H1 (cell line): ENCODE results near the gene UNC5B. TPM values are rescaled to one million over a fixed set of nuclear protein-coding genes. Genes with fewer than 3 reads are reported as not detected.
A peak's percentile ranks its signal among the peaks of the same experiment; 100 is the strongest.

ENCODE experiments used
- CTCF ChIA-PET: fragments of 300-600 bp; sonication (Branson Sonifier 250); formaldehyde crosslinking; loops from one replicate; lab custom pipeline; 2021; ENCODE audit not compliant: partially characterized antibody; lab: Charles Lee
- POLR2A ChIA-PET: fragments of 300-600 bp; sonication (Branson Sonifier 250); formaldehyde crosslinking; loops from one replicate; lab custom pipeline; 2021; ENCODE audit warnings: inconsistent platforms; ENCODE audit not compliant: partially characterized antibody; lab: Charles Lee
- DNase-seq, 2 experiments: peaks; one replicate each; pipeline versions ENCODE4 v3.0.0 to v3.0.0-alpha.2; 2010 to 2022; ENCODE audit warnings: low spot score in 2 of 2, low read depth in 1 of 2, mixed read lengths in 1 of 2
- FAIRE-seq: peaks from 2 replicates; lab custom pipeline; 2011; peaks lifted over from hg19 to GRCh38; lab: Jason Lieb, UNC
- H2AFZ ChIP-seq: 2 replicates; pipeline ENCODE4 v1.8.1; 2012; ENCODE audit warnings: low read length, inconsistent platforms
- H2AK5ac ChIP-seq: 2 replicates; pipeline ENCODE4 v1.6.1; 2013; ENCODE audit warnings: low read depth, low read length
- H2BK120ac ChIP-seq: replicated peaks from 2 replicates; pipeline ENCODE3; 2013; ENCODE audit warnings: low read depth, low read length, inconsistent platforms
- H2BK12ac ChIP-seq: 2 replicates; pipeline ENCODE4 v1.6.1; 2013; ENCODE audit warnings: low read depth, low read length
- H2BK15ac ChIP-seq: 2 replicates; pipeline ENCODE4 v1.6.1; 2013; ENCODE audit warnings: low read length
- H2BK20ac ChIP-seq: 2 replicates; pipeline ENCODE4 v1.6.1; 2013; ENCODE audit warnings: low read length
- H2BK5ac ChIP-seq: 2 replicates; pipeline ENCODE4 v1.6.1; 2013; ENCODE audit warnings: low read depth, low read length
- H3K14ac ChIP-seq: 2 replicates; pipeline ENCODE4 v1.6.1; 2013; ENCODE audit warnings: inconsistent platforms; ENCODE audit not compliant: insufficient read length
- H3K18ac ChIP-seq: 2 replicates; pipeline ENCODE4 v1.6.1; 2013; ENCODE audit warnings: low read length; ENCODE audit errors: extremely low read depth
- H3K23ac ChIP-seq: 2 replicates; pipeline ENCODE4 v1.6.1; 2013; ENCODE audit warnings: inconsistent platforms; ENCODE audit not compliant: insufficient read length
- H3K23me2 ChIP-seq: 2 replicates; pipeline ENCODE4 v1.6.1; 2013; ENCODE audit warnings: low read depth, low read length
- H3K27ac ChIP-seq: 2 replicates; pipeline ENCODE4 v1.6.1; 2011; ENCODE audit warnings: low read depth, low read length, inconsistent platforms
- H3K27me3 ChIP-seq, 4 experiments: replicated peaks in 1 of 4; 1 replicate in 1 of 4; 2 replicates in 3 of 4; pipeline versions ENCODE4 v1.6.1 to v1.8.1; 2011 to 2013; ENCODE audit warnings: low read length in 3 of 4, mild to moderate bottlenecking in 3 of 4, inconsistent platforms in 2 of 4, mixed read lengths in 2 of 4, moderate library complexity in 1 of 4; ENCODE audit not compliant: control insufficient read depth in 3 of 4, insufficient read depth in 3 of 4; ENCODE audit errors: extremely low read depth in 1 of 4
- H3K36me3 ChIP-seq, 4 experiments: 2 replicates each; pipeline versions ENCODE4 v1.6.1 to v1.8.1; 2011 to 2013; ENCODE audit warnings: mild to moderate bottlenecking in 4 of 4, low read length in 3 of 4, moderate library complexity in 2 of 4, control low read depth in 1 of 4, inconsistent platforms in 1 of 4; ENCODE audit not compliant: insufficient read depth in 4 of 4, control insufficient read depth in 2 of 4
- H3K4ac ChIP-seq: replicated peaks from 2 replicates; pipeline ENCODE3; 2013; ENCODE audit warnings: low read length, low read depth, mixed read lengths, inconsistent platforms; ENCODE audit not compliant: insufficient read length
- H3K4me1 ChIP-seq, 4 experiments: replicated peaks in 1 of 4; 1 replicate in 1 of 4; 2 replicates in 3 of 4; pipeline versions ENCODE4 v1.6.1 to v1.8.1; 2011 to 2013; ENCODE audit warnings: low read length in 3 of 4, inconsistent platforms in 2 of 4, mixed read lengths in 1 of 4; ENCODE audit not compliant: insufficient read depth in 4 of 4, control insufficient read depth in 3 of 4
- H3K4me2 ChIP-seq, 2 experiments: 2 replicates each; pipeline versions ENCODE4 v1.6.1 to v1.8.1; 2011 to 2013; ENCODE audit warnings: low read depth in 2 of 2, low read length in 2 of 2, control low read depth in 1 of 2, inconsistent platforms in 1 of 2, mild to moderate bottlenecking in 1 of 2; ENCODE audit not compliant: insufficient read depth in 1 of 2
- H3K4me3 ChIP-seq, 4 experiments: fragments of 200-600, 300-600 bp in 1 of 4; sonication (generic), shearing (Covaris generic), sonication (Bioruptor Twin) in 1 of 4; 2 replicates each; pipeline versions ENCODE4 v1.5.1 to v1.8.1; 2011 to 2016; ENCODE audit warnings: low read length in 4 of 4, low read depth in 3 of 4, control low read depth in 2 of 4, inconsistent platforms in 2 of 4, mild to moderate bottlenecking in 2 of 4, mixed read lengths in 1 of 4, moderate library complexity in 1 of 4; ENCODE audit not compliant: insufficient read depth in 2 of 4; ENCODE audit errors: extremely low read depth in 1 of 4
- H3K56ac ChIP-seq: replicated peaks from 2 replicates; pipeline ENCODE3; 2013; ENCODE audit warnings: low read depth, mild to moderate bottlenecking, mixed read lengths, low read length, inconsistent platforms; ENCODE audit not compliant: insufficient read length
- H3K79me1 ChIP-seq: 2 replicates; pipeline ENCODE4 v1.6.1; 2013; ENCODE audit warnings: low read depth, low read length, control low read depth
- H3K79me2 ChIP-seq, 2 experiments: 2 replicates each; pipeline versions ENCODE4 v1.6.1 to v1.8.1; 2012 to 2013; ENCODE audit warnings: low read length in 2 of 2, mild to moderate bottlenecking in 2 of 2, inconsistent platforms in 1 of 2; ENCODE audit not compliant: insufficient read depth in 2 of 2, control insufficient read depth in 1 of 2
- H3K9ac ChIP-seq, 4 experiments: replicated peaks in 1 of 4; 1 replicate in 1 of 4; 2 replicates in 3 of 4; pipeline versions ENCODE4 v1.6.1 to v1.8.1; 2011 to 2013; ENCODE audit warnings: low read depth in 3 of 4, low read length in 3 of 4, control low read depth in 2 of 4, mild to moderate bottlenecking in 2 of 4, moderate library complexity in 2 of 4, inconsistent platforms in 1 of 4; ENCODE audit errors: extremely low read depth in 1 of 4
- H3K9me3 ChIP-seq, 2 experiments: 2 replicates each; pipeline versions ENCODE4 v1.6.1 to v1.8.1; 2012 to 2013; ENCODE audit warnings: mild to moderate bottlenecking in 2 of 2, moderate library complexity in 2 of 2, control low read depth in 1 of 2, inconsistent platforms in 1 of 2, low read depth in 1 of 2, low read length in 1 of 2, mixed read lengths in 1 of 2; ENCODE audit not compliant: insufficient read depth in 2 of 2
- H4K20me1 ChIP-seq, 2 experiments: replicated peaks in 1 of 2; 2 replicates each; pipeline versions ENCODE3 to v1.8.1; 2011 to 2013; ENCODE audit warnings: inconsistent platforms in 2 of 2, low read length in 2 of 2, mild to moderate bottlenecking in 1 of 2; ENCODE audit not compliant: insufficient read depth in 2 of 2, control insufficient read depth in 1 of 2
- H4K5ac ChIP-seq: 2 replicates; pipeline ENCODE4 v1.6.1; 2013; ENCODE audit warnings: low read length, low read depth, mixed read lengths, inconsistent platforms; ENCODE audit not compliant: insufficient read length
- H4K8ac ChIP-seq: 2 replicates; pipeline ENCODE4 v1.8.0; 2013; ENCODE audit warnings: mild to moderate bottlenecking, moderate library complexity, low read length, inconsistent platforms; ENCODE audit not compliant: insufficient read depth; ENCODE audit errors: extremely low read depth
- H4K91ac ChIP-seq: replicated peaks from 2 replicates; pipeline ENCODE3; 2013; ENCODE audit warnings: low read length, mixed read lengths, inconsistent platforms; ENCODE audit not compliant: insufficient read length
- BCL11A ChIP-seq, 2 experiments: IDR thresholded peaks; one replicate each; pipeline ENCODE4 v1.6.1; 2011; ENCODE audit warnings: low read depth in 2 of 2, low read length in 2 of 2, mild to moderate bottlenecking in 2 of 2
- CHD1 ChIP-seq: IDR thresholded peaks from 2 replicates; pipeline ENCODE4 v1.6.1; 2012; ENCODE audit warnings: low read depth, low read length, improper control_type of control experiment
- EP300 ChIP-seq, 2 experiments: IDR thresholded peaks; 1 replicate in 1 of 2; 2 replicates in 1 of 2; pipeline ENCODE4 v1.6.1; 2011 to 2012; ENCODE audit warnings: low read depth in 2 of 2, low read length in 2 of 2, mild to moderate bottlenecking in 2 of 2, borderline replicate concordance in 1 of 2, inconsistent platforms in 1 of 2, moderate library complexity in 1 of 2
- GTF2F1 ChIP-seq: IDR thresholded peaks from 2 replicates; pipeline ENCODE4 v1.6.1; 2012; ENCODE audit warnings: low read depth, low read length, improper control_type of control experiment, borderline replicate concordance
- JUN ChIP-seq: IDR thresholded peaks from 2 replicates; pipeline ENCODE4 v1.6.1; 2011; ENCODE audit warnings: low read depth, mild to moderate bottlenecking, improper control_type of control experiment, low read length
- MAFK ChIP-seq: IDR thresholded peaks from 2 replicates; pipeline ENCODE4 v1.6.1; 2012; ENCODE audit warnings: low read depth, mild to moderate bottlenecking, improper control_type of control experiment, low read length
- RBBP5 ChIP-seq: IDR thresholded peaks from 2 replicates; pipeline ENCODE4 v1.7.1; 2012; ENCODE audit warnings: low read depth, mild to moderate bottlenecking, inconsistent platforms, low read length, moderate library complexity, borderline replicate concordance
- RFX5 ChIP-seq: IDR thresholded peaks from 2 replicates; pipeline ENCODE4 v1.6.1; 2011; ENCODE audit warnings: low read depth, low read length, improper control_type of control experiment, borderline replicate concordance
- RNF2 ChIP-seq: fragments of 200-900, 300-1000 bp; sonication (generic); IDR thresholded peaks from 2 replicates; pipeline ENCODE4 v1.7.1; 2016; ENCODE audit warnings: borderline replicate concordance, low read depth, mild to moderate bottlenecking, antibody characterized with exemption, low read length; ENCODE audit not compliant: poor library complexity, severe bottlenecking; ENCODE audit errors: missing control alignments
- WGBS, 2 experiments: shearing (Covaris generic) in 1 of 2; methylation state at CpG; one replicate each; pipeline versions ENCODE4 v1.1.6 to v1.1.7; 2013 to 2015; ENCODE audit warnings: low lambda C conversion rate in 2 of 2, mixed read lengths in 2 of 2, inconsistent platforms in 1 of 2, low coverage in 1 of 2, missing lambda C conversion rate in 1 of 2; ENCODE audit not compliant: insufficient replicate concordance in 2 of 2, insufficient coverage in 1 of 2, insufficient read length in 1 of 2; ENCODE audit errors: extremely low coverage in 1 of 2, missing lambda C conversion rate in 1 of 2; 5-methylcytosine and 5-hydroxymethylcytosine counted together
- polyA plus RNA-seq, 7 experiments: library from polyadenylated mRNA; depleted of rRNA in 3 of 7; stranded (reverse) in 5 of 7; unstranded in 2 of 7; fragments of >200 nt in 5 of 7; fragments of 200-250 nt in 2 of 7; gene quantifications; 1 replicate in 5 of 7; 2 replicates in 1 of 7; 4 replicates in 1 of 7; pipeline versions ENCODE4 v1.2.1 to v1.2.3, GENCODE V29; 2011 to 2013; ENCODE audit warnings: missing spikeins in 2 of 7, mixed read lengths in 2 of 7
- total RNA-seq: library from RNA; stranded (reverse); fragmentation: NEBNext Ultra II Directional; extraction: Animal tissue kit (Norgen Biotek cat#: 25700); gene quantifications from 2 replicates; pipeline ENCODE4 v1.2.1, GENCODE V29; 2021

Gene UNC5B
- total and polyA plus RNA-seq, 2 of the 8 experiments (the other 6 are each of a cell fraction or from before 2014, with no cell fraction given): 27.9 to 31.8 TPM

- H3K4me3 ChIP-seq: no peak overlapping the region
- no peak overlapping the region for H4K91ac ChIP-seq
- H2BK5ac ChIP-seq: peak overlapping the region; percentile 44; the same call in 1 of the 2 replicates
- H2BK20ac ChIP-seq: no peak overlapping the region
- H3K79me2 ChIP-seq: peaks cover 0 to 4% of the 10 kb centered on the region in 2 experiments; a peak in 1 of 4 replicates
- no peak for TF ChIP-seq GTF2F1
- TF ChIP-seq RBBP5: no peak
- TF ChIP-seq CHD1: no peak
- no peak for TF ChIP-seq RFX5
- no peak for TF ChIP-seq BCL11A (IDR thresholded peaks at IDR 0.05; ENCODE audit: low read depth in 2 of 2, low read length in 2 of 2)
- no peak for TF ChIP-seq EP300 (IDR thresholded peaks at IDR 0.05; ENCODE audit: borderline replicate concordance in 1 of 2, low read depth in 2 of 2, low read length in 2 of 2)
- TF ChIP-seq RNF2: no peak
- no peak for TF ChIP-seq MAFK
- TF ChIP-seq JUN: no peak
- DNase-seq (no peak), FAIRE-seq (no peak)
- H3K14ac ChIP-seq: no peak overlapping the region
- no peak overlapping the region for H3K9ac ChIP-seq
- H4K20me1 ChIP-seq: peaks cover 0 to 3% of the 10 kb centered on the region in 2 experiments
- no peaks in the 10 kb centered on the region for H3K27me3 ChIP-seq
- ChIA-PET POLR2A (interaction anchor here (1.5 to 3.8 kb wide), 2 partner anchors 10 to 14 kb away, joined by 4 to 13 read pairs; no protein-coding TSS in a partner anchor), CTCF (interaction anchor here (1.1 to 11.2 kb wide), 4 partner anchors 9 to 376 kb away, joined by 3 to 175 read pairs (median 16); no protein-coding TSS in a partner anchor)
- no peak overlapping the region for H2BK15ac ChIP-seq
- no peak overlapping the region for H2BK120ac ChIP-seq
- H2BK12ac ChIP-seq: no peak overlapping the region
- H3K23me2 ChIP-seq: no peaks in the 10 kb centered on the region
- H3K4me2 ChIP-seq: no peak overlapping the region
- no peak overlapping the region for H3K23ac ChIP-seq
- no peak overlapping the region for H2AFZ ChIP-seq
- no peak overlapping the region for H3K18ac ChIP-seq
- no peak overlapping the region for H2AK5ac ChIP-seq
- no peak overlapping the region for H3K4ac ChIP-seq
- WGBS, 2 experiments: 90% methylated on average over 5 of the region's 5 CpGs; no CpG with 5 or more reads in 1 of the 2 experiments
- H3K36me3 ChIP-seq: peaks cover 0 to 5% (median 2%) of the 10 kb centered on the region in 4 experiments; a peak in 1 of 8 replicates
- no peak overlapping the region for H3K56ac ChIP-seq
- peaks cover 2% of the 10 kb centered on the region; the same call in 1 of the 2 replicates for H3K79me1 ChIP-seq
- no peaks in the 10 kb centered on the region for H3K9me3 ChIP-seq
- no peak overlapping the region for H4K5ac ChIP-seq
- peaks cover 0 to 22% (median 16%) of the 10 kb centered on the region in 4 experiments; a peak in 6 of 7 replicates for H3K4me1 ChIP-seq
- no peak overlapping the region for H3K27ac ChIP-seq
- H4K8ac ChIP-seq: no peak overlapping the region
Measured at GRCh38 chr10:71280216-71280615, 67.8 kb downstream of the UNC5B start.
